ENCODE data around the gene GRM1. TPM values are rescaled to one million over a fixed set of nuclear protein-coding genes. Genes with fewer than 3 reads are reported as not detected.

Gene GRM1
- polyA plus RNA-seq, 1 experiment, result 0.02 TPM

GRCh38 chr6:146210406-146211083 lies 181.7 kb downstream of the GRM1 start:
- CTCF ChIA-PET, result interaction anchor here (0.6 kb wide), 1 partner anchor 23 kb away, joined by 3 read pairs; no protein-coding TSS in a partner anchor
- H3K36me3 ChIP-seq (ENCODE audit: control insufficient read depth, insufficient read depth, low read length), result no peaks in the 10 kb centered on the region
- POLR2A ChIA-PET, result no interaction called here
- no peak for DNase-seq (ENCODE audit: low read depth)
- no peaks in the 10 kb centered on the region for H3K27me3 ChIP-seq (ENCODE audit: control insufficient read depth, insufficient read depth, low read length)
- no peak for TF ChIP-seq CTCF (IDR thresholded peaks at IDR 0.05; ENCODE audit: insufficient read depth, low read depth, low read length)
- H3K4me3 ChIP-seq (ENCODE audit: low read depth, low read length), result no peak overlapping the region

GRCh38 chr6:146211646-146212045 lies 182.8 kb downstream of the GRM1 start:
- no peak for DNase-seq (ENCODE audit: low read depth)
- H3K36me3 ChIP-seq (ENCODE audit: control insufficient read depth, insufficient read depth, low read length), result no peaks in the 10 kb centered on the region
- POLR2A ChIA-PET, result no interaction called here
- H3K4me3 ChIP-seq (ENCODE audit: low read depth, low read length), result no peak overlapping the region
- H3K27me3 ChIP-seq (ENCODE audit: control insufficient read depth, insufficient read depth, low read length), result no peaks in the 10 kb centered on the region
- no peak for TF ChIP-seq CTCF (IDR thresholded peaks at IDR 0.05; ENCODE audit: insufficient read depth, low read depth, low read length)
- CTCF ChIA-PET, result no interaction called here

GRCh38 chr6:146212781-146213180 lies 183.9 kb downstream of the GRM1 start:
- DNase-seq (ENCODE audit: low read depth), result no peak
- Histone ChIP-seq H3K27me3 (ENCODE audit: control insufficient read depth, insufficient read depth, low read length) (no peaks in the 10 kb centered on the region), H3K36me3 (ENCODE audit: control insufficient read depth, insufficient read depth, low read length) (no peaks in the 10 kb centered on the region), H3K4me3 (ENCODE audit: low read depth, low read length) (no peak overlapping the region)
- CTCF ChIA-PET, result no interaction called here
- TF ChIP-seq CTCF (IDR thresholded peaks at IDR 0.05; ENCODE audit: insufficient read depth, low read depth, low read length), result no peak
- POLR2A ChIA-PET, result no interaction called here

- ChIA-PET CTCF (no interaction called here), POLR2A (no interaction called here)
- Histone ChIP-seq H3K36me3 (ENCODE audit: control insufficient read depth, insufficient read depth, low read length) (no peaks in the 10 kb centered on the region), H3K27me3 (ENCODE audit: control insufficient read depth, insufficient read depth, low read length) (no peaks in the 10 kb centered on the region), H3K4me3 (ENCODE audit: low read depth, low read length) (no peak overlapping the region)
- TF ChIP-seq CTCF (IDR thresholded peaks at IDR 0.05; ENCODE audit: insufficient read depth, low read depth, low read length), result no peak
- no peak for DNase-seq (ENCODE audit: low read depth)
Measured at GRCh38 chr6:146219101-146219500, 190.2 kb downstream of the GRM1 start.

GRCh38 chr6:146224449-146224848 lies 195.6 kb downstream of the GRM1 start:
- H3K4me3 ChIP-seq (ENCODE audit: low read depth, low read length), result no peak overlapping the region
- POLR2A ChIA-PET, result no interaction called here
- no peaks in the 10 kb centered on the region for H3K27me3 ChIP-seq (ENCODE audit: control insufficient read depth, insufficient read depth, low read length)
- no peak for TF ChIP-seq CTCF (IDR thresholded peaks at IDR 0.05; ENCODE audit: insufficient read depth, low read depth, low read length)
- CTCF ChIA-PET, result interaction anchor here (1.0 kb wide), 1 partner anchor 13 kb away, joined by 3 read pairs; no protein-coding TSS in a partner anchor
- DNase-seq (ENCODE audit: low read depth), result no peak
- H3K36me3 ChIP-seq (ENCODE audit: control insufficient read depth, insufficient read depth, low read length), result no peaks in the 10 kb centered on the region

Measured in BJ (cell line).